HuH-7.5 (cell line): Measurements from ENCODE around the gene ADAMTSL1.

Experiments used
- DNase-seq: peaks from one replicate; pipeline ENCODE4 v3.0.0; 2011; ENCODE audit warnings: low spot score

The ADAMTSL1 gene

DNA sequence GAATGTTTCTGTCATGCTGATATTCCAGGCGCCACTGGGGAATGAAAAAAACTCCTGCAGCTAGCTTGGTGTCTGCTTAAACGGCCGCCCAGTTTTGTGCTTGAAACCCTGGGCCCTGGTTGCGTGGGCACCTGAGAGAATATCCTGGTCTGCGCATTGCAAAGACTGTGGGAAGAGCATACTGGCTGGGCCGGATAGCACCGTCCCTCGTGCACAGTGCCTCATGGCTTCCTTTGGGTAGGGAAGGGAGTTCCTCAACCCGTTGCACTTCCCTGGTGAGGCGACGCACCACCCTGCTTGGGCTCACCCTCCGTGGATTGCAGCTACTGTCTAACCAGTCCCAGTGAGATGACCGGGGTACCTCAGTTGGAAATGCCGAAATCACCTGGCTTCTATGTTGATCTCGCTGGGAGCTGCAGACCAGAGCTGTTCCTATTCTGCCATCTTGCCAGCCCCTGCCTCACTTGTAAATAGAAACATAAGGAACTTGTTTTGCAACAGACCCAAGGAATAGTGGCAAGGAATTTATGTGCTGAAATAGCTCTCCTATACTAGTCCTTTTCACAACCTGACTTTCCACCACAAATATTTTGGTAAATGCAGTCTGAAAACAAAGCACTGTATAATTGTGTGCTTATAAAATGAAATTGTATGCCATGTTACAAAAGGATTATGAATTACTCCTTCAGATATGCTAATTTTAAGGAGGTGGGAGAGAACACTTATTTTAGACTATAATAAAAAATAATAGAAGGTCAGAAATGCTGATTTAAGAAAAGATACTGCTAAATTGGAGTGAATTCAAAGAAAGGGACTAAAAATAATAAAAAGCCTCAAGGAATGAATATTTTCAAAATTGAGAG is 90.3 kb downstream of the ADAMTSL1 start:
- no peak for DNase-seq

DNA sequence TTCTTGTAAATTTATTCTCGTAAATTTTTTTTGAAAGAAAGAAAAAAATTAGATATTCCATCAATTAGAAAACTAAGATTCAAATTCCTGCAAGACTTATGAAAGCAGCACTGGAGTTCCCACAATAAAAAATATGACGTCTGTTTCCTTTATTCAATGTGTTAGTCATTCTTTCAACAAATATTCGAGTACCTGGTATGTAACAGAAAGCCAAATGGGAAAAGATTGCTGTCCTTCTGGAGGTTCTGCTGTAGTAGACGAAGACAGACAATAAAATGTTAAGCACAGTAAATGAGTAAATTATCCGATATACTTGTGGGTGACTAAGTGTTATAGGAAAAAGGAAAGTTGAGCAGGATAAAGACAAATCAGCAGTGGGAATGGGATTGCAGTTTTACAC is 92.2 kb downstream of the ADAMTSL1 start:
- no peak for DNase-seq

- DNase-seq: no peak
Measured at GRCh38 chr9:18568973-18569372, 95.0 kb downstream of the ADAMTSL1 start.

DNA sequence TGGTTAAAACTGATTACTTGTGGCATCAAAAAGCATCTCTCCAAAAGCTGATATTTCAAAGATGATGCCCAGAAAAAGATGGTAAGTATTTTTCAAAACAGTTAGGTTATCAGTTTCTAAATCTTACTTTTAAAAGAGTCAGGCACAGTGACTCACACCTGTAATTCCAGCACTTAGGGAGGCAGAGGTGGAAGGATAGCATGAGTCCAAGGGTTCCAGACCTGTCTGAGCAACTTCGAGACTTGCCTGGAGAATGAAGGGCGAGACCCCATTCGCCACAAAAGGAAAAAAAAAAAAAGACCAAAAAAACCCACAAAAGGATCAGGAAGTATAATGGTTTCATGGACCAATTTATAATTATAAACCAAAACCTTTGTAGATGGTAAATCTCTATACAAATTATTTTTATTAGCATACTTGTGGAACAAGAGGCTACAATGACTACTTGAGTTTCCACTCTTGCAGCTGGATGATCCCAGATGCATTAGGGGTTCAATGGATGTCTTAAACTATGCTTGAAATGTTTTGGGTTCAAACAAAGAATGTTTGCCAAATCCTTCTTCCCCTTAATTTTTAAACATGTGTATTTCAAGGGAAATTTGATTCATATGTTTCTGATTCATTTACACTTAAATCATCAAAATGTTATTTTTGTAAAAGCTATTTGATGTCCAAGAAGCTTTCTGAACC is 96.1 kb downstream of the ADAMTSL1 start:
- no peak for DNase-seq

- no peak for DNase-seq
Measured at GRCh38 chr9:18573021-18573556, 99.1 kb downstream of the ADAMTSL1 start.

GRCh38 chr9:18575686-18576085 is 101.7 kb downstream of the ADAMTSL1 start:
- DNase-seq: no peak

GRCh38 chr9:18579536-18579935 is 105.6 kb downstream of the ADAMTSL1 start:
- no peak for DNase-seq

DNA sequence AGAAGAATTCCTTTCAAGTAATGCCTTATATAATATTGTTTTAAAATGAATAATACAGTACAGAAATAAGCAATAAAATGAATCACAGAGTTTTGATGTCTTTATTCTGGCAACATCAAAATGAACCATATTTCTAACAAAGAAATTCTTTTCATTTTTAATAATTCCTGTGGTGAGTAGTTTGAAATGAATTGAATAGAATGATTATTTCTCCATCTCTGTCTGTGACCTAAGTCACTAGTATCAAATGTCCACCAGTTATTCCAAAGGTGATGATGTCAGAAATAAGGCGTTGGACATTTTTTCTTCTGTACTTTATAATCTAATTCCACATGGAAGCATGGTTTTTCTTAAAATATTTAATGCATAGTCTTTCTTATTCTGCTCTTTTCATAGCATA is 106.2 kb downstream of the ADAMTSL1 start:
- DNase-seq: no peak

GRCh38 chr9:18585996-18586395 is 112.0 kb downstream of the ADAMTSL1 start:
- DNase-seq: no peak

- no peak for DNase-seq
Measured at GRCh38 chr9:18588002-18588401, 114.0 kb downstream of the ADAMTSL1 start.

DNA sequence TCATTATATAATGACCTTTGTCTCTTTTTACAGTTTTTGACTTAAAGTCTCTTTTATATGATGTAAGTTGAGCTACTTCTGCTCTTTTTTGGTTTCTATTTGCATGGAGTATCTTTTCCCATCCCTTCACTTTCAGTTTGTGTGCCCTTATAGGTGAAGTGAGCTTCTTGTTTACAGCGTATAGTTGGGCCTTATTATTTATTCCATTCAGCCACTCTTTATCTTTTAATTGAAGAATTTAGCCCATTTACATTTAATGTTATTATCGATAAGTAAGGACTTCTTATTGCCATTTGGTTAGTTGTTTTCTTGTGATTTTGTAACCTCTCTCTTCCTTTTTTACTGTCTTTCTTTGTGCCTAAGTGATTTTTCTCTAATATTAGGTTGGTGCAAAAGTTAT is 117.3 kb downstream of the ADAMTSL1 start:
- DNase-seq: no peak

DNA sequence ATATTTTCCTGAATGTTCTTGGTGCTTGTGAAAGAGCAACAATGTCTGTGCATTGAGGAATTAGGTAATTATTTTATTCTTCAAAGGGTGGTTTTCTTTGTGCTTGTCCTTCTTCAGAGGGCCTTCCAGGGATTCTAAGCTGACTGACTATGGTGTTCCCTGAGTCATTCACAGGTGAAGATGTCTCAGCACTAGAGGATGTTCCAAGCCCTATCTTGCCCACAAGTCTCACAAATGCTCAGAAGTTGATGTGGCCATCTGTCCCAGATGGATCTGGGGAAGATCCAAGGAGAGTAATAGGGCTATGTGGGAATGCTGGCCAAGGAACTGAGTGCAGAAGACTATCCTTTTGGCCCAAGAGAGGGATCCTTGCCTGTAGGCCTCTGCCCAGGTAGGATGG is 120.9 kb downstream of the ADAMTSL1 start:
- no peak for DNase-seq

DNA sequence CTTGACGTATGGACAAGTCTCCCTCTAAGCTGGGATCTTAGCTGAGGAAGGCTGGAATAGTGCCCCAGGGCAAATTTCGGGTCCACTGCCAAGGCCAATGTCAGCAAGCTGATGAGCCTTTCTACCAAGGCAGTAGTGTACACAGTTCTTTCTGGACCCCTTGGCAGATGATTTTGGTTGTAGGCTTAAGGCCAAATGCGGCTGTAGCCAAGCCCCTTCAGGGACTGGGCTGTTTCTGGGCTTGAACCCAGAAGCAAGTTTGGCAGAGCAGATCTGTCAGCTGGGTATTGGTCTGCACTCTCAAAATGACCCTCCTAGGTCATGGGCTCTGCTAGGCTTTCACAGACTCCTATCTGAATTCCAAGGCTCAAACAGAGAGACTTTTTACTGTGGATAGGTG is 121.6 kb downstream of the ADAMTSL1 start:
- no peak for DNase-seq

- no peak for DNase-seq
Measured at GRCh38 chr9:18596920-18597319, 123.0 kb downstream of the ADAMTSL1 start.

DNA sequence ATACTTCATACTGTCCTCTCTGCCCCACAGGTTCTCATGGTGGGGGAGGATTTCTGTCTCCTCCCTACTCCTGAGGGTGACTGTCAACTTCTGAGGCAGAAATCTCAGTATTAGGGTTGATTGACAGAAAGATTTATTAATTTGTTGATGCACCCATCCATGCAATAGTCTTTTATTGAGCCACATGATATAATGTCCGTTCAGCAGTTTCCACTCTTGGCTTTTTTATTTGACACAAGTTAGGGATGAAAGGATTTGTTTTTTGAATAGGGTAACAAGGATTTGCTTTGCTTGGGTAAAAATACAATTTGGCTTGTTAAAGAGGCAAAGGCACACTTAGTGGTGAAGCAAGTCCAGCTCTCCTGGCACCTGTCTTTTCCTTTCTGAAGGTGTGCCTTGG is 125.0 kb downstream of the ADAMTSL1 start:
- DNase-seq: no peak

- DNase-seq: no peak
Measured at GRCh38 chr9:18601026-18601425, 127.1 kb downstream of the ADAMTSL1 start.

DNA sequence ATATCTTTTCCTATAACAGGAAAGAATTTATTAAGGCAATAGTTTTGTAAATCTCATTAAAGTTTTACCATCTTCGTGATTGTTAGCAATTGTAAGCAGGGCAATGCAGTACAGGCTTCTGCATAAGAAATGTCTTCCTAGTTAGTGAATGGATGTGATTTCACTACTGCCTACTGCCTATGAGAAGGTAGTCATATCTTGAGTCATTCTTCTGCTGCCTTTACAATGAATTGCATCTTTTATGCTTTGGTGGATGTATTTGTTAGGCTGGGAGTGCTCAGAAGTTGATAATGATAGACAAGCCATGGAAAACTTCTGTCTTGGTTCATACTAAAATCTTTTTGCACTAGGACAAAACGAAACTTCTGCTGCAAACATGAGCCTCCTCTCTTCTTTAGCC is 128.0 kb downstream of the ADAMTSL1 start:
- no peak for DNase-seq

GRCh38 chr9:18604767-18605730 is 131.1 kb downstream of the ADAMTSL1 start:
- no peak for DNase-seq

GRCh38 chr9:18605766-18606180 is 131.8 kb downstream of the ADAMTSL1 start:
- no peak for DNase-seq

GRCh38 chr9:18606281-18606680 is 132.3 kb downstream of the ADAMTSL1 start:
- no peak for DNase-seq

DNA sequence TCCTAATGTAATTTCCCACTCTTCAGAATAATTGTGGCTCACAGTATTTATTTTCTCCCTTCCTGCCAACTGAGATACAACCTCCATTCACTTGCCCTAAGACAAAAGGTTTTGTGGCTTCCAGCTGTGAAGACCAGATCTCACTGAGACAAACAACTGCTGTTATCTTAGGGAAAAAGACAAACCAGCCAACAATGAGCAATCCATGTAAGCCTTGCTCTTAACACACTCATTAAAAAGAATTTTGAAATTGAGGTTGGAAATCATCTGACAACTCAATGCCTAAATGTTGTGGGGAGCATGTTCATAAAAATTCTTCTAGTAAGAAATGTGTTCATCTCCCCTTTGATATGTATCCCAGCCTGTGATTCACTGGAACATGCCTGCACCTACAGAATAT is 132.9 kb downstream of the ADAMTSL1 start:
- no peak for DNase-seq

DNA sequence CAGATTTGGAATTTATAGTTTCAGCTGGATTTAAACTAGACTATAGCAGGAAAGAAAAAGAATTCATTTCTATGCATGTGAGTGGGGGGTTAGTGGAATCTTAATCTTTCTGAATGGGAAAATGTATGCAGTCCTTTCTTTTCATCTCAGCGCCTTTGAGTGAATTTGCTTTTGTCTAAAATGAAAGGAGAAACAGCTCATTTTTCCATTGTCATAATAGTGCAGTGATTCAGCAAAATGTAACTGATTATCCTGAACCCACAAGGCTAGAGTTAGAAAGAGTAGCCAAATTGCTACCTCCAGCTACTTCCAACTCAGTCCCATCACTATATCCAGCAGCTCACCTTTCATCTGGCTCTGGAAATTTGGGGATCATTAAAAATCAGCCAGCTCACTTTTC is 134.4 kb downstream of the ADAMTSL1 start:
- no peak for DNase-seq
